Skeletal muscle satellite cell (primary cell): ENCODE measurements around the gene ZNF497.
"Not testable (repeated sequence)": the region's sequence is repeated elsewhere in the genome, so short reads cannot be mapped to it uniquely, and the experiment has no call there.

Source experiments
- H3K27me3 ChIP-seq: 2 replicates; pipeline ENCODE4 v1.7.0; 2013; ENCODE audit warnings: low read length; ENCODE audit not compliant: control insufficient read depth, insufficient read depth
- H3K36me3 ChIP-seq: 2 replicates; pipeline ENCODE4 v1.7.0; 2013; ENCODE audit warnings: mild to moderate bottlenecking, control low read depth, low read length; ENCODE audit not compliant: insufficient read depth
- H3K4me1 ChIP-seq: 2 replicates; pipeline ENCODE4 v1.7.0; 2013; ENCODE audit warnings: low read length; ENCODE audit not compliant: control insufficient read depth, insufficient read depth
- H3K4me2 ChIP-seq: 2 replicates; pipeline ENCODE4 v1.7.0; 2013; ENCODE audit warnings: mild to moderate bottlenecking, low read length
- H3K4me3 ChIP-seq: 2 replicates; pipeline ENCODE4 v1.7.0; 2013; ENCODE audit warnings: low read length
- H3K9ac ChIP-seq: 2 replicates; pipeline ENCODE4 v1.7.0; 2013; ENCODE audit warnings: mild to moderate bottlenecking, low read depth, low read length, moderate library complexity
- H3K9me3 ChIP-seq: replicated peaks from 2 replicates; pipeline ENCODE4 v1.7.0; 2013; ENCODE audit warnings: mild to moderate bottlenecking, control low read depth, low read length

ZNF497 gene

DNA sequence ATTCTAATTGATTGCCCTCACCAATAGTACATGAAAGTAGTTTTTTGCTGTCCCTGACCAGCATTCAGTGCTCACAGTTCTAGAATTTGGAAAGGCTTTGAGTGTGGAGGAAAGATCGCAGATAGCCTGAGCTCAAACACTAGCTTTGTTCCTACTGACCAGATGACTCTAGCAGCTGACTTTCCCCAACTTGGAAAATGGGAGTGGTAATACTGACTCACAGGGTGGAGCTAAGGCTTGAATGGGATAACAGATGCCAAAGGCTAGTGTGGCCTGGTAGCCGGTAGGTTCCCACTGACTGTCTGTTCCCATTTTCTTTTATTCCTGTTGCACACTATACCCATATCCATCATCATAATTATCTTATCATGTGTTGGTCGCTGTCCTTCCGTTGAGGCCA lies 32.1 kb downstream of the ZNF497 start:
- peaks cover 23% of the 10 kb centered on the region for H3K4me1 ChIP-seq
- H3K36me3 ChIP-seq = no peaks in the 10 kb centered on the region
- H3K9me3 ChIP-seq = no peaks in the 10 kb centered on the region
- H3K4me2 ChIP-seq = peak overlapping the region; percentile 52
- no peak overlapping the region for H3K4me3 ChIP-seq
- H3K9ac ChIP-seq = peak overlapping the region; percentile 15
- no peaks in the 10 kb centered on the region for H3K27me3 ChIP-seq

DNA sequence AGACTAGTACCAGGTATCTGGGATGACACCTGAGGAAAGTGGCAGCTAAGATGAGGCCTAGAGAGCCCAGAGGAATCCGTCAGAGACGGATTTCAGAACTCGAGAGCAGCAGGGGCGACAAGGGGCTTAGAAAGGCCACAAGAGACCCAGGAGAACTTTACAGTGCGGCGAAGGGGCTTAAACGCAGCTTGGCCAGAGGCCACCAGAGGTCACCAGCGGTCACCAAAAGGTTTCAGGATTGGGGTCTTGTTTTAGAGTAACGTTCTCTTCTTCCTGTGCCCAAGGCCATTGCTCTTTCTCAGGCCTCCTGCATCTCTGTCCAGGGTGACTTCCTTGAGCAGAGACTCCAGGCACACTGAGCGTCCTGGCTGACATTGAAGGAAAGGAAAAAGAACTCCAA lies 33.6 kb downstream of the ZNF497 start:
- H3K27me3 ChIP-seq = no peaks in the 10 kb centered on the region
- H3K4me1 ChIP-seq = peaks cover 26% of the 10 kb centered on the region
- H3K9ac ChIP-seq = no peak overlapping the region
- H3K4me2 ChIP-seq = no peak overlapping the region
- H3K4me3 ChIP-seq = no peak overlapping the region
- no peaks in the 10 kb centered on the region for H3K36me3 ChIP-seq
- no peaks in the 10 kb centered on the region for H3K9me3 ChIP-seq

DNA sequence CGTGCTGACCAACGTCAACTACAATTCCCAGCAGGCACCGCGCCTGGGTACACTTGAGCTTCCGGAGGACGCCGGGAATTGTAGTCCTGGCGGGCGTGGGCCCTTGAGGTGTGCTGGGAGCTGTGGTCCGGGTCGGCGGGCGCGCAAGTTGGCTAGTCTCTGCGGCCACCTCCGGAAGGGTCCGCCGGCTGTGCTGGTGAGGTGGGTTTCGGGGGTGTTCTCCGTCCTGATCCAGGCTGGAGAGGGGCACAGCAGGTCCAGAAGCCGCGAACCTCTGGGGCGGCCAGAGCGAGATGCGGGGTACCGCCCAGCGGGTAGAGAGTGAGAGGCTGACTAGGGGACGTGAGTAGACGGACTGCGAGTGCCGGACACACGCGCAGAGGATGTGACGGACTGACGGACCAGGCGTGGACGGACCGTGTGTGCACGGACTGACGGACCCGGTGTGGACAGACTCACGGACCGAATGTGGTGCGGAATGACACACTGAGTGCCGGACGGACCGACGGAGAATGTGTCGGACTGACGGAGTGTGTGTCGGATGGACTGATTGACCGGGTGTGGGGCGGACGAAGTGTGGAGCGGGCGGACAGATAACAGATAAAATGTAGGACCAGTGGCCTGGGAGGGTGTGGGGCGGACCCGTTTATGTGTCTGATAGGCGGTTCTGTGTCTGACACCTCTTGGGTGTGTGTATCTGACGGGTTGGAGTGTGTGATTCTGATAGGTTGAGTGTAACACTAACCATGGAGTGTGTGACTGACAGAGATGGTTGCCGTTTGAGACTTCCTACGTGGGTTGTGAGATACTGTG lies 35.4 kb downstream of the ZNF497 start, which contains the start of gene ZSCAN22:
TSS of gene ZSCAN22 (plus strand) at position 81 of the 813 bp plus-strand sequence. CDS start 7,809 bp downstream, outside the sequence.
- Histone ChIP-seq H3K4me1 (peaks cover 26% of the 10 kb centered on the region), H3K4me2 (peak within 1 kb of the TSS; percentile 98), H3K9ac (peak within 1 kb of the TSS; percentile 95), H3K27me3 (no peaks in the 10 kb centered on the region), H3K9me3 (no peaks in the 10 kb centered on the region), H3K4me3 (peak within 1 kb of the TSS; percentile 99), H3K36me3 (no peaks in the 10 kb centered on the region)

DNA sequence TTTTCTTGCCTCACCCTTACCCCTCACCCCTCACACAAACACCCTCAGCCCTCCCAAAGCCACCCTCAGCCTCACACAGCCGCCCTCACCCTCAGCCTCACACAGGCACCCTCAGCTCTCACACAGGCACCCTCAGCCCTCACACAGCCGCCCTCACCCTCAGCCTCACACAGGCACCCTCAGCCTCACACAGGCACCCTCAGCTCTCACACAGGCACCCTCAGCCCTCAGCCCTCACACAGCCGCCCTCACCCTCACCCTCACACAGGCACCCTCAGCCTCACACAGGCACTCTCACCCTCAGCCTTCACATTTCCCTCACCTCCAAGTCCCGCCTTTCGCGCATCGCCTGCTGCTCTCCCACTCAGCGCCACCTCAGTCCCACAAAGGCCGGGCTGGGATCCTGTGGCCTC lies 36.0 kb downstream of the ZNF497 start:
- Histone ChIP-seq H3K4me1 (peaks cover 26% of the 10 kb centered on the region), H3K36me3 (no peaks in the 10 kb centered on the region), H3K4me2 (peak overlapping the region; percentile 98), H3K4me3 (peak overlapping the region; percentile 99), H3K9me3 (no peaks in the 10 kb centered on the region), H3K27me3 (no peaks in the 10 kb centered on the region), H3K9ac (peak overlapping the region; percentile 95)

DNA sequence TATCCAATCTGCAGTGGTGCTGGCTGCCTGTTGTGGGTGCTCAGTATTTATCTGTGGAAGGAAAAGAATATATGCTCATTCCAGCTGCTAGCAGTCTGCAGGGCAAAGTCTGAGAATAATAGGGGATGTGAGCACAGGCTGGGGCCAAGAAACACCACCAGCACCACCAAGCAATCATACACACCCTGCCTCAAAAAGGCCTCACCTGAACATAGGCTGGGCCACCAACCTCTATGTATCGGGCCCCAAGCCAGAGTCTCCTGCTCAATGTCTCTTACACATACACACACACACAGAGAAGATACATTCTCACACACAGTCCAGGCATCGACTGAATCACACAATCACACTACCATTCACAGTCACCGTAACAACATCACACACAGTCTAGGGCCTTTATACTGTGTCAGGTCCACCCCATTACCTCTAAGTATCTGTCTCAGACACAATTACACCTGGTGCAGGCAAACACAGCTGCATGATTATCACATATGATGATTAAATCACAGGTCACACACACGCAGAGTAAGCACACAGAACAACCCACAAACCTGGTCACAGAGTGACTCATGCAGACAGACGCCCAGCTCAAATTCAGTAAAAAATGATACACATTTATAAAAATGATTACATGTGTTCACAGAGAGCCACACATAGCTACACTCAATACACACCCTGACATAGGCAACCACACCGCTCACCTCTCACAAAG lies 37.1 kb downstream of the ZNF497 start:
- H3K9ac ChIP-seq = peak overlapping the region; percentile 95
- no peaks in the 10 kb centered on the region for H3K36me3 ChIP-seq
- H3K27me3 ChIP-seq = no peaks in the 10 kb centered on the region
- peak overlapping the region; percentile 98 for H3K4me2 ChIP-seq
- no peaks in the 10 kb centered on the region for H3K9me3 ChIP-seq
- peak overlapping the region; percentile 99 for H3K4me3 ChIP-seq
- peaks cover 21% of the 10 kb centered on the region for H3K4me1 ChIP-seq

DNA sequence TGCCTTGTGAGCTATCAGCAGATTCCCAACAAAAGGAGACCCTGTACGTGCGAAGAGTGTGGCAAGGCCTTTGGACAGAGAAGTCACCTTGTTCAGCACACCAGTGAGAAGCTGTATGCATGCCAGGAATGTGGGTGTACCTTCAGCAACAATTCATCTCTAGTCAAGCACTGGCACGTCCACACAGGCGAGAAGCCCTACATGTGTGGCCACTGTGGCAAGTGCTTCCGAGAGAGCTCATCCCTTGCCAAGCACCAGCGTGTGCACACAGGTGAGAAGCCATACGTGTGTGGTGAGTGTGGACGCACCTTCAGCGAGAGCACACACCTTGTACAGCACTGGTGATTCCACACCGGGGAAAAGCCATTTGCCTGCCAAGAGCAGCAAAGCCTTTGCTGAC lies 43.3 kb downstream of the ZNF497 start:
- no peaks in the 10 kb centered on the region for H3K4me1 ChIP-seq
- H3K4me2 ChIP-seq = no peak overlapping the region
- no peaks in the 10 kb centered on the region for H3K27me3 ChIP-seq
- H3K4me3 ChIP-seq = no peak overlapping the region
- no peaks in the 10 kb centered on the region for H3K9me3 ChIP-seq
- peaks cover 14% of the 10 kb centered on the region for H3K36me3 ChIP-seq
- no peak overlapping the region for H3K9ac ChIP-seq

DNA sequence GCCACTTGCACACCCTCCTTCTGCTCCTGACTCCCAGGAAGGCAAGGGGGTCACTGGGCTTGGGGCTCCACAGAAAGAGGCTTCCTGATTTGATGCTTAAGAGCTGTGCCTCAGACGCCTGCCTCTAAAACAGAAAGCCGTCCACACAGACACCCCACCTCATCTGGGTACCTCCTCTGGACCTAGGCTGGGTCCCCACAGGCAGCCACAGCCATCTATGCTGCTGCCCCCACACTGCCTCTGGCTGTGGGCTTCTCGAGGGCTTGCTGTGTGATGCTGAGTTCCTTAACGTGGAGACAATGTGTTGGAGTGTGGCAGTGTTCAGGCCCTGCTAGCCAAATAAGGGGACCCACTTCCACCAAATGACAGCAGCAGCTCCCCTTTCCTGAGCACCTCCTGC lies 44.3 kb downstream of the ZNF497 start:
- H3K9me3 ChIP-seq = no peaks in the 10 kb centered on the region
- no peak overlapping the region for H3K4me3 ChIP-seq
- H3K27me3 ChIP-seq = no peaks in the 10 kb centered on the region
- H3K4me1 ChIP-seq = no peaks in the 10 kb centered on the region
- peaks cover 23% of the 10 kb centered on the region for H3K36me3 ChIP-seq
- H3K9ac ChIP-seq = no peak overlapping the region
- no peak overlapping the region for H3K4me2 ChIP-seq

DNA sequence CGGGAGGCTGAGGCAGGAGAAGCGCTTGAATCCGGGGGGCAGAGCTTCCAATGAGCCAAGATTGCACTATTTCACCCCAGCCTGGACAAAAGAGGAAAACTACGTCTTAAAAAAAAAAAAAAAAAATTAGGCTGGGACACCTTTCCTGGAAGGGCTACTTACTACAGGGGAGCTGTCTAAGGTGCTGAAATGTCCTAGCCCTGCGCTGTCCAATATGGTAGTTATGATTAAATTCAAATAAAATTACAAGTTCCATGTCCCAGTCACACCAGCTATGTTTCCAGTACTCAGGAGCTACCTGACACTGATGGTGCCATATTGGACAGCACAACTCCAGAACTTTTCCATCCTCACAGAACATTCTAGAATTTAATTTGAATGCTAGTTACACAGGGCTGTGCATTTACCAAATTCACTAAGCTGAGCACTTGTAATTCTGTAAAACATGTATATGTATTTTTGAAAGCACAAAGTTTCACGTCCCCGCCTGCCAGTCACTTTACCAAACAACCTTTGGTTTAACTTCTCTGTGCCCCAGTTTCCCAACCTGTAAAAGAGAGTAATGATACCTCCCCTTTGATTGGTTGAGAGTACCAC lies 45.0 kb downstream of the ZNF497 start:
- Histone ChIP-seq H3K4me1 (no peaks in the 10 kb centered on the region), H3K27me3 (no peaks in the 10 kb centered on the region), H3K36me3 (peaks cover 30% of the 10 kb centered on the region), H3K4me3 (no peak overlapping the region), H3K4me2 (no peak overlapping the region), H3K9me3 (no peaks in the 10 kb centered on the region), H3K9ac (no peak overlapping the region)

DNA sequence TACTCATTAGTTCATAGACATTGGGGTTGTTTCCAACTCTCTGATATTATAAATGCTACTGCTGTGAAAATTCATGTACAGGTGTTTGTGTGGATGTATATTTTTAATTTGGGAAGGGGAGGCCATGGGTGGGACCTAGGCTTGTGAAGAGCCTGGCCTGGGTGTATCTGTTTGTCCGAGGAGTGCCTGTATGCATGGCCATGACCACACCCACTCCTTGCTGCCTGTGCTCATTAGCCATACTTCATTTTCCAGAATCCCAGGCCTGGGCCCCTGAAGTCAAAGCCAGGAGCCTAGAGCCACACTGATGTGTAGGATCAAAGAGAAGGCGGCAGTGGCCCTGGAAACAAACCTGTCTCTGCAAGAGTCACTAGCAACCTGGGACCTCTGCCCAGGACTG lies 47.0 kb downstream of the ZNF497 start:
- H3K4me3 ChIP-seq = no peak overlapping the region
- H3K9me3 ChIP-seq = no peaks in the 10 kb centered on the region
- no peaks in the 10 kb centered on the region for H3K27me3 ChIP-seq
- H3K4me1 ChIP-seq = no peaks in the 10 kb centered on the region
- no peak overlapping the region for H3K9ac ChIP-seq
- H3K36me3 ChIP-seq = peaks cover 45% of the 10 kb centered on the region
- H3K4me2 ChIP-seq = no peak overlapping the region

DNA sequence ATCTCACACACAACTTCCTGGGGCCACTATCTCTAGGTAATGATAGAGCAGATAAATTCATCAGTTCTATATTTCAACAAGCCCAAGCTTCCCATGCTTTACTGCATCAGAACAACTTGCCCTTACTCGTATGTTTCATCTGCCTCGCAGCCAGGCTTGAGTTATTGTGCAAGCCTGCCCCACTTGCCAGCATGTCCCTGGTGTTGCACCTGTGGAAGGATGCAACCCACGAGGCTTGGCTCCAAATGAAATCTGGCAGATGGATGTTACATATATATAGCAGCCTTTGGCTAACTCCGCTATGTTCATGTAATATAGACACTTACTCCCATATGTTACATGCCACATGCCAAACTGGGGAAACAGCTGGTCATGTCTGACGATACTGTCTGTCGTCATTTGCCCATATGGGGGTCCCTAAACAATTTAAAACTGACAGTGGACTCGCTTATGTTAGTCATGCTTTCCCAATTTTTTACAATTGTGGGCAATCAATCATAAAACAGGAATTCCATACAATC lies 51.1 kb downstream of the ZNF497 start:
- no peak overlapping the region for H3K4me2 ChIP-seq
- no peaks in the 10 kb centered on the region for H3K27me3 ChIP-seq
- H3K36me3 ChIP-seq = peaks cover 73% of the 10 kb centered on the region
- peaks cover under 1% of the 10 kb centered on the region for H3K4me1 ChIP-seq
- H3K9me3 ChIP-seq = no peaks in the 10 kb centered on the region
- H3K9ac ChIP-seq = no peak overlapping the region
- H3K4me3 ChIP-seq = no peak overlapping the region

DNA sequence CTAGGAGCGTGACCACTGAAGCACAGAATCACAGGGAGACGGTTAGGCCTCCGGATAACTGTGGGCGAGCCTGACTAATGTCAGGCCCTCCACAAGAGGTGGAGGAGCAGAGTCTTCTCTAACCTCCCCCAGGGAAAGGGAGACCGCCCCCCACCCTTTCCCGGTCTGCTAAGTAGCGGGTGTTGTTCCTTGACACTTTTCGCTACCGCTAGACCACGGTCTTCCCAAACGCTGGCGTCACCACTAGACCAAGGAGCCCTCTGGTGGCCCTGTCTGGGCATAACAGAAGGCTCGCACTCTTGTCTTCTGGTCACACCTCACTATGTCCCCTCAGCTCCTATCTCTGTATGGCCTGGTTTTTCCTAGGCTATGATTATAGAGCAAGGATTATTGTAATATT lies 51.9 kb downstream of the ZNF497 start:
- H3K9me3 ChIP-seq, H3K27me3 ChIP-seq, H3K9ac ChIP-seq, H3K4me1 ChIP-seq, H3K4me3 ChIP-seq, H3K4me2 ChIP-seq: not testable (repeated sequence)
- peaks cover 73% of the 10 kb centered on the region for H3K36me3 ChIP-seq
